Measurements from ENCODE around the gene DUSP5.
A peak's percentile ranks its signal among the peaks of the same experiment; 100 is the strongest.

The DUSP5 gene

GRCh38 chr10:110471566-110472139, 26.1 kb upstream of the DUSP5 start:
- TF ChIP-seq CTCF (IDR thresholded peaks at IDR 0.05; ENCODE audit: control insufficient read depth, extremely low read depth, insufficient read depth), result no peak
- H3K4me3 ChIP-seq (ENCODE audit: low read depth, low read length), result no peak overlapping the region
- no peak for DNase-seq (ENCODE audit: low read depth)

- TF ChIP-seq CTCF (IDR thresholded peaks at IDR 0.05; ENCODE audit: control insufficient read depth, extremely low read depth, insufficient read depth), result no peak
- no peak overlapping the region for H3K4me3 ChIP-seq (ENCODE audit: low read depth, low read length)
- no peak for DNase-seq (ENCODE audit: low read depth)
Measured at GRCh38 chr10:110474017-110474416, 23.7 kb upstream of the DUSP5 start.

GRCh38 chr10:110474826-110475225, 22.9 kb upstream of the DUSP5 start:
- TF ChIP-seq CTCF (IDR thresholded peaks at IDR 0.05; ENCODE audit: control insufficient read depth, extremely low read depth, insufficient read depth), result no peak
- H3K4me3 ChIP-seq (ENCODE audit: low read depth, low read length), result no peak overlapping the region
- DNase-seq (ENCODE audit: low read depth), result no peak

GRCh38 chr10:110475722-110476515, 21.8 kb upstream of the DUSP5 start:
- no peak overlapping the region for H3K4me3 ChIP-seq (ENCODE audit: low read depth, low read length)
- no peak for TF ChIP-seq CTCF (IDR thresholded peaks at IDR 0.05; ENCODE audit: control insufficient read depth, extremely low read depth, insufficient read depth)
- no peak for DNase-seq (ENCODE audit: low read depth)

- peak; percentile 80 for DNase-seq (ENCODE audit: low read depth)
- no peak for TF ChIP-seq CTCF (IDR thresholded peaks at IDR 0.05; ENCODE audit: control insufficient read depth, extremely low read depth, insufficient read depth)
Measured at GRCh38 chr10:110479710-110480109, 18.0 kb upstream of the DUSP5 start.

GRCh38 chr10:110480387-110480786, 17.3 kb upstream of the DUSP5 start:
- DNase-seq (ENCODE audit: low read depth), result no peak
- TF ChIP-seq CTCF (IDR thresholded peaks at IDR 0.05; ENCODE audit: control insufficient read depth, extremely low read depth, insufficient read depth), result no peak
- no peak overlapping the region for H3K4me3 ChIP-seq (ENCODE audit: low read depth, low read length)

More at GRCh38 chr10:110479710-110480109, 18.0 kb upstream of the DUSP5 start:
- no peak overlapping the region for H3K4me3 ChIP-seq (ENCODE audit: low read depth, low read length)
